Type B pancreatic cell (in vitro differentiated cells): Measurements from ENCODE around the gene MTRF1. TPM values are rescaled to one million over a fixed set of nuclear protein-coding genes. Genes with fewer than 3 reads are reported as not detected.

ENCODE experiments used
- DNase-seq: peaks from one replicate; pipeline ENCODE4 v3.0.0; 2021; ENCODE audit warnings: mixed read lengths; ENCODE audit not compliant: unreplicated experiment; ENCODE audit errors: extremely low spot score
- H3K27ac Mint-ChIP-seq: 2 replicates; pipeline ENCODE4 v1.8.0; 2021; ENCODE audit warnings: mild to moderate bottlenecking, mixed read lengths
- H3K27me3 Mint-ChIP-seq: 2 replicates; pipeline ENCODE4 v1.8.0; 2021; ENCODE audit warnings: mixed read lengths
- H3K36me3 Mint-ChIP-seq: 2 replicates; pipeline ENCODE4 v1.8.0; 2021; ENCODE audit warnings: mixed read lengths
- H3K4me1 Mint-ChIP-seq: one replicate; pipeline ENCODE4 v1.8.0; 2021; ENCODE audit warnings: mixed read lengths; ENCODE audit not compliant: unreplicated experiment
- H3K4me3 Mint-ChIP-seq: 2 replicates; pipeline ENCODE4 v1.8.0; 2021; ENCODE audit warnings: mild to moderate bottlenecking, mixed read lengths
- H3K9me3 Mint-ChIP-seq: 2 replicates; pipeline ENCODE4 v1.8.0; 2021; ENCODE audit warnings: mixed read lengths
- CTCF ChIP-seq: fragments of 200-600 bp; sonication (generic); conservative IDR thresholded peaks from 2 replicates; pipeline ENCODE4 v1.5.0; 2021; ENCODE audit warnings: antibody characterized with exemption, mild to moderate bottlenecking
- total RNA-seq: library from RNA; stranded (reverse); gene quantifications from 2 replicates; pipeline ENCODE4 v1.2.1, GENCODE V29; 2021; ENCODE audit warnings: low replicate concordance

The MTRF1 gene
- total RNA-seq, 1 donor from 2014 or later, result 18.2 TPM

GRCh38 chr13:41296879-41297646 lies 33.7 kb upstream of the MTRF1 start:
- Mint-ChIP-seq H3K27me3 (peaks cover 3% of the 10 kb centered on the region), H3K36me3 (no peaks in the 10 kb centered on the region), H3K9me3 (peaks cover 5% of the 10 kb centered on the region), H3K4me3 (no peak overlapping the region), H3K4me1 (no peaks in the 10 kb centered on the region), H3K27ac (no peak overlapping the region)
- no peak for DNase-seq
- TF ChIP-seq CTCF, result no peak

- Mint-ChIP-seq H3K27ac (no peak overlapping the region), H3K9me3 (peaks cover 3% of the 10 kb centered on the region), H3K36me3 (no peaks in the 10 kb centered on the region), H3K4me1 (no peaks in the 10 kb centered on the region), H3K4me3 (no peak overlapping the region), H3K27me3 (peaks cover 3% of the 10 kb centered on the region)
- TF ChIP-seq CTCF, result no peak
- no peak for DNase-seq
Measured at GRCh38 chr13:41295973-41296372, 32.6 kb upstream of the MTRF1 start.

GRCh38 chr13:41294914-41295313 lies 31.5 kb upstream of the MTRF1 start:
- H3K27ac Mint-ChIP-seq, result no peak overlapping the region

GRCh38 chr13:41293272-41293671 lies 29.9 kb upstream of the MTRF1 start:
- Mint-ChIP-seq H3K4me1 (no peaks in the 10 kb centered on the region), H3K9me3 (no peaks in the 10 kb centered on the region), H3K4me3 (no peak overlapping the region), H3K27ac (no peak overlapping the region), H3K36me3 (no peaks in the 10 kb centered on the region), H3K27me3 (no peaks in the 10 kb centered on the region)
- DNase-seq, result no peak
- TF ChIP-seq CTCF, result no peak

More at GRCh38 chr13:41294914-41295313, 31.5 kb upstream of the MTRF1 start:
- no peaks in the 10 kb centered on the region for H3K9me3 Mint-ChIP-seq
- TF ChIP-seq CTCF, result no peak
- H3K27me3 Mint-ChIP-seq, result peaks cover 3% of the 10 kb centered on the region
- DNase-seq, result no peak
- no peak overlapping the region for H3K4me3 Mint-ChIP-seq
- H3K36me3 Mint-ChIP-seq, result no peaks in the 10 kb centered on the region
- H3K4me1 Mint-ChIP-seq, result no peaks in the 10 kb centered on the region

GRCh38 chr13:41291246-41291645 lies 27.9 kb upstream of the MTRF1 start:
- Mint-ChIP-seq H3K4me3 (no peak overlapping the region), H3K27ac (no peak overlapping the region), H3K9me3 (no peaks in the 10 kb centered on the region), H3K4me1 (no peaks in the 10 kb centered on the region), H3K36me3 (no peaks in the 10 kb centered on the region), H3K27me3 (no peaks in the 10 kb centered on the region)
- TF ChIP-seq CTCF, result no peak
- peak; percentile 10 for DNase-seq
